Hepatocyte (in vitro differentiated cells): ENCODE measurements around the gene GTF2A2. TPM values are rescaled to one million over a fixed set of nuclear protein-coding genes. Genes with fewer than 3 reads are reported as not detected.

Experiments
- DNase-seq: peaks from one replicate; pipeline ENCODE4 v3.0.0-alpha.2; 2016; ENCODE audit warnings: low spot score
- H2AFZ ChIP-seq: fragments of 200-600 bp; sonication (generic); 2 replicates; pipeline ENCODE4 v1.6.0; 2016; ENCODE audit warnings: antibody characterized with exemption, mild to moderate bottlenecking
- H3K27ac ChIP-seq: fragments of 200-600 bp; sonication (generic); 2 replicates; pipeline ENCODE4 v1.5.1; 2016; ENCODE audit warnings: mild to moderate bottlenecking
- H3K27me3 ChIP-seq: fragments of 200-600 bp; sonication (generic); 2 replicates; pipeline ENCODE4 v1.6.1; 2016
- H3K36me3 ChIP-seq: fragments of 200-600 bp; sonication (generic); replicated peaks from 2 replicates; pipeline ENCODE4 v1.5.1; 2016; ENCODE audit warnings: low read depth; ENCODE audit not compliant: insufficient read depth
- H3K4me1 ChIP-seq: fragments of 200-600 bp; sonication (generic); 2 replicates; pipeline ENCODE4 v1.5.1; 2016; ENCODE audit warnings: mild to moderate bottlenecking, moderate library complexity; ENCODE audit not compliant: insufficient read depth
- H3K4me2 ChIP-seq: fragments of 200-600 bp; sonication (generic); 2 replicates; pipeline ENCODE4 v1.6.0; 2016
- H3K4me3 ChIP-seq: fragments of 200-600 bp; sonication (generic); 2 replicates; pipeline ENCODE4 v1.5.1; 2016; ENCODE audit warnings: mild to moderate bottlenecking
- H3K79me2 ChIP-seq: fragments of 200-600 bp; sonication (generic); 2 replicates; pipeline ENCODE4 v1.6.0; 2017; ENCODE audit warnings: mild to moderate bottlenecking
- H3K9me2 ChIP-seq: fragments of 200-600 bp; sonication (generic); replicated peaks from 2 replicates; pipeline ENCODE4 v1.6.0; 2017; ENCODE audit warnings: mild to moderate bottlenecking; ENCODE audit not compliant: insufficient read depth
- H3K9me3 ChIP-seq: fragments of 200-600 bp; sonication (generic); 2 replicates; pipeline ENCODE4 v1.5.1; 2016; ENCODE audit warnings: low read depth, mild to moderate bottlenecking
- H4K20me1 ChIP-seq: fragments of 200-600 bp; sonication (generic); 2 replicates; pipeline ENCODE4 v1.6.0; 2016; ENCODE audit warnings: mild to moderate bottlenecking; ENCODE audit not compliant: insufficient read depth, poor library complexity, severe bottlenecking
- CTCF ChIP-seq: fragments of 200-600 bp; sonication (generic); IDR thresholded peaks from 2 replicates; pipeline ENCODE4 v1.5.1; 2016; ENCODE audit warnings: antibody characterized with exemption, mild to moderate bottlenecking; ENCODE audit not compliant: poor library complexity
- EZH2 ChIP-seq: fragments of 200-600 bp; sonication (generic); IDR thresholded peaks from 2 replicates; pipeline ENCODE4 v1.6.1; 2016; ENCODE audit warnings: antibody characterized with exemption, mild to moderate bottlenecking, borderline replicate concordance
- EZH2phosphoT487 ChIP-seq: fragments of 200-600 bp; sonication (generic); IDR thresholded peaks from one replicate; pipeline ENCODE4 v1.6.1; 2018; ENCODE audit warnings: antibody characterized with exemption, mild to moderate bottlenecking, low read depth, moderate library complexity; ENCODE audit not compliant: unreplicated experiment, severe bottlenecking
- WGBS: methylation state at CpG from one replicate; pipeline ENCODE4 v1.1.6; 2016; ENCODE audit warnings: low lambda C conversion rate; ENCODE audit errors: missing lambda C conversion rate; 5-methylcytosine and 5-hydroxymethylcytosine counted together
- polyA plus RNA-seq: library from polyadenylated mRNA; unstranded; fragments of >200 nt; fragmentation: Nextera tagmentation; extraction: Ambion mirVana; gene quantifications from 2 replicates; pipeline ENCODE4 v1.2.1, GENCODE V29; 2016
- total RNA-seq: library from RNA; depleted of rRNA; stranded (reverse); fragments of >200 nt; gene quantifications from 2 replicates; pipeline ENCODE4 v1.2.3, GENCODE V29; 2014

The GTF2A2 gene
- total and polyA plus RNA-seq, 2 experiments from 2014 or later = 42.9 to 253 TPM

GRCh38 chr15:59611276-59612260 is 45.7 kb downstream of the GTF2A2 start, which contains the start of gene GCNT3:
Gene GCNT3 (plus strand): TSS chr15:59611783. CDS start chr15:59618239, 6,456 bp downstream.
- 67% methylated on average over 8 of the region's 8 CpGs for WGBS
- H3K4me1 ChIP-seq = no peaks in the 10 kb centered on the region
- no peak within 1 kb of the TSS for H3K4me3 ChIP-seq
- peak; percentile 80 for DNase-seq
- H3K4me2 ChIP-seq = peak within 1 kb of the TSS; percentile 61
- H3K36me3 ChIP-seq = no peaks in the 10 kb centered on the region
- no peaks in the 10 kb centered on the region for H3K27me3 ChIP-seq
- H3K79me2 ChIP-seq = peaks cover 4% of the 10 kb centered on the region
- no peaks in the 10 kb centered on the region for H3K9me2 ChIP-seq
- no peak within 1 kb of the TSS for H2AFZ ChIP-seq
- TF ChIP-seq EZH2phosphoT487 = no peak
- no peak for TF ChIP-seq CTCF
- no peak for TF ChIP-seq EZH2
- no peaks in the 10 kb centered on the region for H4K20me1 ChIP-seq
- H3K9me3 ChIP-seq = no peaks in the 10 kb centered on the region
- H3K27ac ChIP-seq = peak within 1 kb of the TSS; percentile 95

GRCh38 chr15:59609730-59610712 is 47.3 kb downstream of the GTF2A2 start:
- H3K4me1 ChIP-seq = no peaks in the 10 kb centered on the region
- H3K36me3 ChIP-seq = no peaks in the 10 kb centered on the region
- no peak overlapping the region for H3K4me3 ChIP-seq
- H2AFZ ChIP-seq = no peak overlapping the region
- peaks cover 2% of the 10 kb centered on the region for H3K79me2 ChIP-seq
- no peaks in the 10 kb centered on the region for H3K9me2 ChIP-seq
- no peaks in the 10 kb centered on the region for H4K20me1 ChIP-seq
- 80% methylated on average over 7 of the region's 7 CpGs for WGBS
- DNase-seq = no peak
- H3K9me3 ChIP-seq = no peaks in the 10 kb centered on the region
- H3K27ac ChIP-seq = no peak overlapping the region
- H3K27me3 ChIP-seq = no peaks in the 10 kb centered on the region
- TF ChIP-seq EZH2 = no peak
- TF ChIP-seq EZH2phosphoT487 = no peak
- no peak for TF ChIP-seq CTCF
- H3K4me2 ChIP-seq = no peak overlapping the region

- H3K9me3 ChIP-seq = no peaks in the 10 kb centered on the region
- H3K27me3 ChIP-seq = no peaks in the 10 kb centered on the region
- H4K20me1 ChIP-seq = no peaks in the 10 kb centered on the region
- H3K79me2 ChIP-seq = no peaks in the 10 kb centered on the region
- WGBS = 81% methylated on average over 5 of the region's 5 CpGs
- H3K4me2 ChIP-seq = no peak overlapping the region
- no peak overlapping the region for H3K4me3 ChIP-seq
- no peak overlapping the region for H3K27ac ChIP-seq
- TF ChIP-seq EZH2phosphoT487 (no peak), EZH2 (no peak), CTCF (no peak)
- H3K36me3 ChIP-seq = no peaks in the 10 kb centered on the region
- H2AFZ ChIP-seq = no peak overlapping the region
- no peaks in the 10 kb centered on the region for H3K9me2 ChIP-seq
- H3K4me1 ChIP-seq = no peaks in the 10 kb centered on the region
- no peak for DNase-seq
Observed at GRCh38 chr15:59605994-59606393, 51.3 kb downstream of the GTF2A2 start.
